DMS153 (cell line): ENCODE results near the gene PTCSC3.
A peak's percentile ranks its signal among the peaks of the same experiment; 100 is the strongest.

Experiments
- DNase-seq: peaks from one replicate; lab custom pipeline; 2025; lab: John Stamatoyannopoulos, UW

Gene PTCSC3

GRCh38 chr14:36176524-36176923 lies at the start of gene PTCSC3:
Gene PTCSC3, minus strand, starts transcription at chr14:36176722.
- DNase-seq: no peak

GRCh38 chr14:36226164-36226563 lies 49.6 kb upstream of the PTCSC3 start:
- DNase-seq: no peak

- no peak for DNase-seq
These were observed 47.7 kb upstream of the PTCSC3 start for GRCh38 chr14:36224176-36224575.

- no peak for DNase-seq
These were observed 47.0 kb upstream of the PTCSC3 start for GRCh38 chr14:36223558-36223957.

- no peak for DNase-seq
These were observed 46.5 kb upstream of the PTCSC3 start for GRCh38 chr14:36222952-36223468.

- DNase-seq: no peak
These were observed 45.8 kb upstream of the PTCSC3 start for GRCh38 chr14:36222337-36222736.

GRCh38 chr14:36221112-36221511 lies 44.6 kb upstream of the PTCSC3 start:
- peak; percentile 20 for DNase-seq

- DNase-seq: no peak
These were observed 41.2 kb upstream of the PTCSC3 start for GRCh38 chr14:36217732-36218131.

GRCh38 chr14:36217027-36217426 lies 40.5 kb upstream of the PTCSC3 start:
- no peak for DNase-seq

- no peak for DNase-seq
These were observed 38.7 kb upstream of the PTCSC3 start for GRCh38 chr14:36215217-36215598.

- DNase-seq: no peak
These were observed 38.1 kb upstream of the PTCSC3 start for GRCh38 chr14:36214476-36215216.

- no peak for DNase-seq
These were observed 36.5 kb upstream of the PTCSC3 start for GRCh38 chr14:36212987-36213386.

GRCh38 chr14:36212577-36212976 lies 36.1 kb upstream of the PTCSC3 start:
- no peak for DNase-seq

GRCh38 chr14:36208690-36209278 lies 32.3 kb upstream of the PTCSC3 start:
- DNase-seq: peak; percentile 99

GRCh38 chr14:36207500-36207899 lies 31.0 kb upstream of the PTCSC3 start:
- DNase-seq: peak; percentile 19

GRCh38 chr14:36204461-36205073 lies 28.0 kb upstream of the PTCSC3 start:
- no peak for DNase-seq

- DNase-seq: no peak
These were observed 21.9 kb upstream of the PTCSC3 start for GRCh38 chr14:36198378-36198777.

- DNase-seq: no peak
These were observed 18.1 kb upstream of the PTCSC3 start for GRCh38 chr14:36194663-36195062.

GRCh38 chr14:36192530-36192929 lies 16.0 kb upstream of the PTCSC3 start:
- no peak for DNase-seq

GRCh38 chr14:36183402-36183801 lies 6.9 kb upstream of the PTCSC3 start:
- DNase-seq: no peak

GRCh38 chr14:36181417-36181816 lies 4.9 kb upstream of the PTCSC3 start:
- no peak for DNase-seq

- no peak for DNase-seq
These were observed 967 bp upstream of the PTCSC3 start for GRCh38 chr14:36177489-36177888.

- DNase-seq: no peak
These were observed 1.6 kb downstream of the PTCSC3 start for GRCh38 chr14:36174767-36175424.
